GM12892 (cell line): Measurements from ENCODE around the gene NAPEPLD.

Experiments used
- POLR2A ChIP-seq: IDR thresholded peaks from 2 replicates; pipeline ENCODE4 v1.6.1; 2011; ENCODE audit warnings: low read depth, low read length, control low read depth
- POLR2AphosphoS5 ChIP-seq: IDR thresholded peaks from 2 replicates; pipeline ENCODE4 v1.6.1; 2011; ENCODE audit warnings: low read depth, low read length, control low read depth
- TAF1 ChIP-seq: IDR thresholded peaks from 2 replicates; pipeline ENCODE4 v1.6.1; 2011; ENCODE audit warnings: low read depth, mild to moderate bottlenecking, control low read depth, low read length, borderline replicate concordance

DNA sequence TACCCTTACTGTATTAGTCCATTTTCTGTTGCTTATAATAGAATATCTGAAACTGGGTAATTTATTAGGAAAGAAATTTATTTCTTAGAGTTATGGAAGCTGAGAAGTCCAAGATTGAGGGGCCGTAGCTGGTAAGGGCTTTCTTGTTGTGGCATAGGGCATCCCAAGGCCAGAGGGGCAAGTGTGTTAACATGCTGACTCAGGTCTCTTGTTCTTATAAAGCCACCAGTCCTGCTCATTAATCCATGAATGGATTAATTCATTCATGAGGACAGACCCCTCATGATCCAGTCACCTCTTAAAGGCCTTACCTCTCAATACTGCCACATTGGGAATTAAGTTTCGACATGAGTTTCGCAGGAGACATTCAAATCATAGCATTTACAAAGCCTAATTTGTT is 71.6 kb downstream of the NAPEPLD start:
- TF ChIP-seq POLR2AphosphoS5 (no peak), POLR2A (no peak), TAF1 (no peak)
